ENCODE measurements around the gene MGRN1.

MGRN1 gene

GRCh38 chr16:4675864-4676786, 51.5 kb downstream of the MGRN1 start:
- DNase-seq (ENCODE audit: low spot score): no peak

DNA sequence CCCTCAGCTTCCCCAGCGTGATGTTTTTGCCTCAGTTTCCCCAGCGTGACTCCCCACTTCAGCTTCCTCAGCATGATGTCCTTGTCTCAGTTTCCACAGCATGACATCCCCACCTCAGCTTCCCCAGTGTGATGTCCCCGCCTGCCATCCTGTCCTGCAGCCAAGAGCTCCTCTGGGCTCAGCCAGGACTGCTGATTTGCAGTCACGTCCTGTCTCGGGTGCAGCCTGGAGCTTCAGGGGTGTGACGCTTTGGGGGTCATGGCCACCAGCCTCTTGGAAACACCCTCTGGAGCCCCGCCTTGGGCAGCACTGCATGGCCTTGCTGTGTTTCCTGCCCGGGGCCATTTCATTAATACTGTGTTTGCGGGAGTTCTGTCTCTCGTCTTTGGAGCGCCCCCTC, 52.2 kb downstream of the MGRN1 start:
- no peak for DNase-seq (ENCODE audit: low spot score)

GRCh38 chr16:4677390-4677789, 52.8 kb downstream of the MGRN1 start:
- no peak for DNase-seq (ENCODE audit: low spot score)

DNA sequence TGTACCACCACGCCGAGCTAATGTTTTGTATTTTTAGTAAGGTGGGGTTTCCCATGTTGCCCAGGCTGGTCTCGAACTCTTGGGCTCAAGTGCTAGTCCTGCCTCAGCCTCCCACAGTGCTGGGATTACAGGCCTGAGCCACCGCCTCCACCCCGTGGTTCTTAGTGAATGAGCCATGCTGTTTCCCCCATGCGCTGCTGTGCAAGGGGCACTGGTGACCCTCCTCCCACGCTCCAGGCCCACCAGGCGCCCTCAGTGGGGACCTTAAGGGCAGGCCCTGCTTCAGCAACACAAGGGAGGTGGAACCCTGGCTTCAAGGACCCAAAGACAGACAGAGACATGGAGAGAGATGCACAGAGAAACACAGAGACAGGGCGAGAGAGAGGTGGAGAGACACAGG, 53.4 kb downstream of the MGRN1 start:
- no peak for DNase-seq (ENCODE audit: low spot score)

DNA sequence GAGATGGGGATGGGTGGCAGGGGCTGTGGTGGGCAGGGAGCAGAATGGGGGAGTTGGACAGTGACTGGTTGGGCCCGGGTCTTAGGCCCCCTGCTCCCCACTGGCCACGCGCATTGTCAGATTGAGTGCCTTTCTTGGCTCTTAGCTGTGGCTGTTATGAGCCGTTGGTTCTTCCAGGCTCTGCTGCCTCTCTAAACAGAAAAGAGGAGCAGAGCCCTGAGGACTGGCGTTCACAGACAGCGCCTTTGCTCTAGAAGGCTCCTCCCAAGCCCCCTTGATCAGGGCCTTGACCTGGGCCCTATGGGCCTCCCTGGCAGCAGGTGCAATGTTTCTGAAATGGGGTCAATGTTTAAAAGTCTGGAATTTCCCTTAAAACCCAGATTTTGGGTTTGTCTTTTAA, 54.0 kb downstream of the MGRN1 start:
- DNase-seq (ENCODE audit: low spot score): no peak

DNA sequence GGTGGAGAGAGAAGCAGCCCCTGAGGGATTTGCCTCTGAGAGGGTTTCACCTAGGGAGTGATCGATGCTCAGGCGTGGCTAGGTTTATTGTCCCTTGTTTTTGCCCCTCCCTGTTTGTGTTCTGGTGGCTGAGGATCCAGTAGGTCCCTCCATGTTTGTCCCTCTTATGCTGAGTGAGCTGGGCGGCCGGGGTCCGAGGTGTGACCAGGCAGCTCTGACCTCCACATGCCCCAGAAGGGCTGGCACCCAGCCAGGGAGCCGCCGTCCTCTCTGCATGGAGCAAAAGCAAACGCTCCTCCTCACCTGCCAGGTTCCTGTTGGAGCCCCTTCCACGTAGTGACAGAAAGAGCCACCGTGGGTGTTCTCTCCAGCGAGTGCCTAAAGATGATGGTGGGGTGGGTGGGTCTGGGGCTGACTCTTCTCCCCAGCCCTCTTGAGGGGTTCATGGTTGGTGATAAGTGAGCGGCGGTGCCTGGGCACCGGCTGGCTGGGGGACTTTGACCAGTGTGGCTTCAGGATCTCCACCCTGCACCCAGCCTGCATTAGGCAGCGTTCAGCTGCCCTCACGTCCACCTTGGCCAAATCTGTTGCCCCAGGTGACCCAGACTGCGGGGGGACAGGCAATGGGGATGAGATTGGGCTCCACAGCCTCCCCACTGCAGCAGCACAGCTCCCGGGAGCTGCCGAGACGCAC, 54.7 kb downstream of the MGRN1 start:
- DNase-seq (ENCODE audit: low spot score): no peak

DNA sequence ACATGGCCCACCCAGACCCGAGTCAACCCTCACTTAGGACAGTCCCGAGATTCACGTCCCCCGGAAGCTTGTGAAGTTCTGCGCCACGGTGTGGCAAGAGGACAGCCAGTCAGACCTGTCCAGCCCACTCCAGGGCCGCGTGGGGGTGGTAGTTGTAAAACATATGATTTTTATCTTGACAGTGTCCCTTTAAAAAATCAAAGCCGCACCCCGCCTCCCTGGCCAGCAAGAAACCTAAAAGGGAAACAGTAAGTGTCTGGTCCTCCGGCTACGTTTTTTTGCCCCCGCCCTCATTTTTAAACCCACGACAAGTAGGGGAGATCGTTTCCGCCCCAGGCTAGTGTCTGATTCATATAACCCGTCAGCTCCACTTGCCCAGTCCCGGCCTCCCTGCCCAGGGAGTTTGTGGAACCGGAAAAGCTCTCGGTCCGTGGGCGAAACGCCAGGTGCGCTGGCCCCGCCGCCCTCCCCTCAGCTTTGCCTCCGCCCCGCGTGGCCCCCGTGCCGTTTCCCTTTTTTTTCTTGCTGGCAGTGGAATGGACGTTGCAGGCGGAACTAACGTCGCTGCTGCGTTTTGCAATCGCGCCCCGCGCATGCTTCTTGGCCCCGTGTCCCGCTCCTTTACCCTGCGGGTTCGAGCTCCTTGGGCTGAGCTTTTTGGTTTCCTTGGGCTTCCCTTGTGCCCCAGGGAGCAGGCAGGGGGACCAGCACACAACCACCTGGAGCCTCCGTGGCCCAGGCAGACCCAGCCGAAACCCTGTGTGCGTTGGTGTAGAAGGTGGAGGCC, 55.4 kb downstream of the MGRN1 start:
- DNase-seq (ENCODE audit: low spot score): peak; percentile 86

GRCh38 chr16:4680673-4681470, 56.2 kb downstream of the MGRN1 start:
- DNase-seq (ENCODE audit: low spot score): no peak

DNA sequence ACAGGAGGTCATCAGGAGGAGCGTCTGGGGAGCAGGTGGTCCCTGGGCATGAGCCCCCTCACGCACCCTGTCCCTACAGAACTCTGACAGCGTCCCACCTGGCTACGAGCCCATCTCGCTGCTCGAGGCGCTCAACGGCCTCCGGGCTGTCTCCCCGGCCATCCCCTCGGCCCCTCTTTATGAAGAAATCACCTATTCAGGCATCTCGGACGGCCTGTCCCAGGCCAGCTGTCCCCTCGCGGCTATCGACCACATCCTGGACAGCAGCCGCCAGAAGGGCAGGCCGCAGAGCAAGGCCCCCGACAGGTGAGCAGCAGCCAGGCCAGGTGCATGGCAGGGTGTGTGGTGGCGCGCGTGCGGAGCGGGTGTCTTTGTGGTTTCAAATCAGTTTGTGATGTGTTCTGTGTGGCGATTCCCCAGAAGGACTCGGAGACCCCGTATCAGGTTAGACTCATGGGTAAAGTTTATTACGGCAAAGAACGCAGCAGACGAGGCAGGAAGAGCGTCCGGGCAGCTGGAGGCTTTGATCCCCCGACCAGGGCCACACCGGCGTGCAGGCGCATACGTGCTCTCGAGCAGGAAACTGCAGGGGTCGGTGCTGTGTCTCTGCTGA, 57.0 kb downstream of the MGRN1 start:
- DNase-seq (ENCODE audit: low spot score): peak; percentile 79

GRCh38 chr16:4682084-4682591, 57.5 kb downstream of the MGRN1 start:
- no peak for DNase-seq (ENCODE audit: low spot score)

DNA sequence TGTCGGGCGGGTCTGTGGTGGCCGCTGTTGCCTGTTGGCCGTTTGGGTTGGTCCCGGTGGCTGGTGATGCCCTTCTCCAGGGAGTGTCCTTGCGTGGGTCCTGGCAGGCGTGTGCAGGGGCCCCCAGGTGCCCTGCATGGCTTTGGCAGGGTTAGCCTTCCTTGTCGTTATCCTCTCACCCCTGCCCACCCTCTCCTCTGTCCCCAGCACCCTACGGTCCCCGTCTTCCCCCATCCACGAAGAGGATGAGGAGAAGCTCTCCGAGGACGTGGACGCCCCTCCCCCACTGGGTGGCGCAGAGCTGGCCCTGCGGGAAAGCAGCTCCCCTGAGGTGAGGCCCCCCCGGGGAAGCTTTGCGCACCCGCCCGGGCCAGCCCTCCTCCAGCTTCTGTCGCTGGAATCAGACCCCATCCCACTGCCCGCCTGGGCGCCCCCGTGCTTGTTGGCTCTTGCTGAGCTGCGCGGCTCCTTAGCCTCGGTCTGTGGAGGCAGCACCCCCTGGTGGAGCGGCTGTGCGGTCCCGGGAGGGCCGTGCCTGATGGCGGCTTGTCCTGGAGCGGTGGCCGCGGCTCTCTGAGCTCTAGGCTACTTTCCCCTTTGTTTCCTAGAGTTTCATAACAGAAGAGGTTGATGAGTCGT, 58.1 kb downstream of the MGRN1 start:
- DNase-seq (ENCODE audit: low spot score): no peak

- no peak for DNase-seq (ENCODE audit: low spot score)
These were observed 58.8 kb downstream of the MGRN1 start for GRCh38 chr16:4683255-4684057.

- DNase-seq (ENCODE audit: low spot score): no peak
These were observed 59.6 kb downstream of the MGRN1 start for GRCh38 chr16:4684058-4684715.

DNA sequence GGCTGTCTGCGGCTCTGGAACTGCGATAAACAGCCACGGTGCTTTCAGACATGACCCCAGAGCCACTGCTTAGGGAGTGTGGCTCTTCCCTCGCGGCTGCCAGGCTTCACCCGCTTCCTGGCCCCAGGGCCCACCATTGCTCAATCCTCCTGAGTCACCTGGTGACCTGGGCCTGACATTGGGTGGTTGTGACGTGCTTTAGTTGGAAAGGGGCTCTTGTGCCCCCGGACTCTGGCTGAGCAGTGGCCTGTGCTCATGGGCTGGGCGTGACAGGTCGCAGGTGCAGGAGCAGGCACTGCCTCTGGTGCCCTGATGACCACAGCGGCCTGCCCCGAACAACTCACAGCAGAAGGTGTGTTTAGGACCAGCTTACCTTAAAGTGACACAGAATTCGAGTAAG, 60.1 kb downstream of the MGRN1 start:
- DNase-seq (ENCODE audit: low spot score): no peak

DNA sequence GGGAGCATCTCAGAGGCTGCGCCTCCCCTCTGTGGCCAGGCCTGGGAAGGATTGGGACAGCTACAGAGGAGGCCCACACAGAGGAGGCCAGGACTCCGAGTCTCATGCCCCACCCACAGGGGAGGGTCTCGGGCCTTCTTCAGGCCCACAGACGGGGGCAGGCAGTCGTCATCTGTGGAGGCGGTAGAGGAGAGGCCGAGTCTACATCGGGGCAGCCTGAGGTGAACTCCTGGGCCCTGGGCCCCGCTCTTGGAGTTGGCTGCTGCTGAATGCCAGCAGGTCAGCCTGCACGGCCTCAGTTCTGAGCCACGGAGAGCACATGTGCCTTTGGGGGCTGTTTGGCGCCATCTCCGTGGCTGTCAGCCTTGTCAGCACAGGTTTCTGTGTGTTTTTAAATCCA, 60.7 kb downstream of the MGRN1 start:
- no peak for DNase-seq (ENCODE audit: low spot score)

DNA sequence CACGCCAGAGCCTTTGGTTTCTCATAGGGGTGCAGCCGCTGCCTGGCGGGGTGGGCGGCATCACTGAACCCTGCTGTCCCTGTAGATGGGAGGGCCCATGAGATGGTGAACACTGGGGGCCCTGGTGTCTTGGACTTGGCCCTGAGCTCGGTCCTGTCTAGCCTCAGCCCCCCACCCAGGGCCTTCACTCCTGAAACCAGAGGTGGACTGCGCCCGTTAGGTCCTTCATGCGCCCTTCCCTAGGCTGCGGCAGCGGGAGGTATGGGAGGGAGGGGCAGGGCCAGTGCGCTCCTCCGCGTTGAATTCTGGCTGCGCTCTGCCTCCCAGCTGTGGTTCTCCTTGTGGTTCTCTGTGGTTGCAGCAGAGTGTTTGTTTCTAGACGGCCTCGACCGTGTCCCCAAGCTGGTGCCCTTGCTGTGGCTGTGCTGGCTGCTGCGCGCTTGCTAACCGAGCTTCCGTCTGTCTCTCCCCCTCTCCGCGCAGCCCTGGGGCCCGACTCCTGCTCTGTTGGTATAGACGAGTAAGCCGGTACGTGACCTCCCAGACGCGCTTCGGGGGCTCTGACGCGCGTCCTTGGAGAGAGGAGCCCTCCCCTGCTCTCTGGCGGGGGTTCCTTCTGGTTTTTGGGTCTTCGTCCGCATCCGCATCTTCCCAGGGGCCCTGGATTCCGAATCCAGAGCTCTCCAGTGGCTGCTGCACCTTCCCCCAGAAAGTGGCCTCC, 61.3 kb downstream of the MGRN1 start:
- DNase-seq (ENCODE audit: low spot score): no peak

GRCh38 chr16:4686497-4687210, 62.0 kb downstream of the MGRN1 start:
- no peak for DNase-seq (ENCODE audit: low spot score)

GRCh38 chr16:4687416-4687815, 62.8 kb downstream of the MGRN1 start:
- no peak for DNase-seq (ENCODE audit: low spot score)

Data from SW480 (cell line).